GM12878 (cell line): Measurements from ENCODE around the gene CHKA. TPM values are rescaled to one million over a fixed set of nuclear protein-coding genes. Genes with fewer than 3 reads are reported as not detected.

Source experiments
- ATAC-seq: fragments of 200-7000 bp; cut with Tn5 transposase; 3 replicates; pipeline ENCODE4 v1.9.1; 2020; ENCODE audit warnings: mild to moderate bottlenecking, moderate library complexity
- BruUV-seq: library from RNA; stranded (reverse); fragments of 400-500 nt; replicated peaks from 2 replicates; lab custom pipeline; 2021; lab: Mats Ljungman, UMichigan
- CTCF ChIA-PET: fragments of 300-600 bp; sonication (Branson Sonifier 250); formaldehyde crosslinking; extraction: SDS; loops from one replicate; lab custom pipeline; 2021; ENCODE audit warnings: inconsistent platforms; lab: Yijun Ruan, JAX
- POLR2A ChIA-PET: fragments of 350-600 bp; formaldehyde crosslinking; extraction: SDS; loops from one replicate; lab custom pipeline; 2021; ENCODE audit warnings: inconsistent platforms; lab: Charles Lee
- RAD21 ChIA-PET: fragments of 300-600 bp; sonication (Branson Sonifier 250); formaldehyde crosslinking; loops from one replicate; lab custom pipeline; 2023; ENCODE audit warnings: antibody characterized with exemption; ENCODE audit not compliant: unreplicated experiment; lab: Charles Lee
- SMC1A ChIA-PET: fragments of 300-600 bp; sonication (Branson Sonifier 250); formaldehyde crosslinking; loops from one replicate; lab custom pipeline; 2023; ENCODE audit not compliant: unreplicated experiment, uncharacterized antibody; lab: Charles Lee
- DNase-seq: peaks from one replicate; pipeline ENCODE4 v3.0.0-alpha.2; 2011; ENCODE audit warnings: low read depth, low spot score
- FAIRE-seq: peaks from 3 replicates; lab custom pipeline; 2011; peaks lifted over from hg19 to GRCh38; lab: Jason Lieb, UNC
- H2AFZ ChIP-seq: 2 replicates; pipeline ENCODE4 v1.6.0; 2011; ENCODE audit warnings: low read depth, low read length, control low read depth; ENCODE audit not compliant: control insufficient read depth
- H3K27ac ChIP-seq: 2 replicates; pipeline ENCODE4 v1.5.1; 2011; ENCODE audit warnings: control low read depth; ENCODE audit not compliant: control insufficient read depth, insufficient read depth
- H3K27me3 ChIP-seq, 2 experiments: replicated peaks in 1 of 2; 2 replicates each; pipeline versions ENCODE4 v1.6.0 to v1.6.1; 2011; ENCODE audit warnings: low read length in 1 of 2; ENCODE audit not compliant: control insufficient read depth in 2 of 2, insufficient read depth in 2 of 2
- H3K36me3 ChIP-seq, 2 experiments: 2 replicates each; pipeline ENCODE4 v1.5.1; 2011; ENCODE audit warnings: low read length in 1 of 2; ENCODE audit not compliant: control insufficient read depth in 2 of 2, insufficient read depth in 2 of 2
- H3K4me1 ChIP-seq: 2 replicates; pipeline ENCODE4 v1.6.1; 2011; ENCODE audit warnings: mild to moderate bottlenecking, low read length, moderate library complexity, mixed read lengths; ENCODE audit not compliant: control insufficient read depth, insufficient read depth
- H3K4me2 ChIP-seq: 2 replicates; pipeline ENCODE4 v1.6.0; 2011; ENCODE audit warnings: control low read depth; ENCODE audit not compliant: control insufficient read depth, insufficient read depth
- H3K4me3 ChIP-seq: fragments of 200-600 bp; sonication (generic); 2 replicates; pipeline ENCODE4 v1.5.1; 2016
- H3K79me2 ChIP-seq: 2 replicates; pipeline ENCODE4 v1.6.0; 2011; ENCODE audit warnings: low read length; ENCODE audit not compliant: control insufficient read depth, insufficient read depth
- H3K9ac ChIP-seq: 2 replicates; pipeline ENCODE4 v1.8.0; 2011; ENCODE audit warnings: low read length, control low read depth, mixed read lengths; ENCODE audit not compliant: control insufficient read depth, insufficient read depth
- H3K9me3 ChIP-seq: replicated peaks from 3 replicates; pipeline ENCODE4 v1.5.1; 2011; ENCODE audit warnings: mild to moderate bottlenecking, low read length; ENCODE audit not compliant: control insufficient read depth, insufficient read depth
- H4K20me1 ChIP-seq: 2 replicates; pipeline ENCODE4 v1.6.0; 2011; ENCODE audit not compliant: control insufficient read depth, insufficient read depth
- BRCA1 ChIP-seq: IDR thresholded peaks from 2 replicates; pipeline ENCODE4 v1.6.1; 2011; ENCODE audit warnings: low read depth, low read length, improper control_type of control experiment
- CEBPB ChIP-seq, 2 experiments: fragments of 150-350 bp in 1 of 2; IDR thresholded peaks; 2 replicates each; pipeline ENCODE4 v1.6.1; 2012 to 2014; ENCODE audit warnings: low read depth in 2 of 2, low read length in 2 of 2, borderline replicate concordance in 1 of 2, inconsistent platforms in 1 of 2
- FOS ChIP-seq: IDR thresholded peaks from 3 replicates; pipeline ENCODE4 v1.6.1; 2011; ENCODE audit warnings: borderline replicate concordance; ENCODE audit not compliant: insufficient read length; ENCODE audit errors: extremely low read depth
- IRF5 ChIP-seq: fragments of 450-650 bp; IDR thresholded peaks from 2 replicates; pipeline ENCODE4 v1.6.1; 2017; ENCODE audit warnings: borderline replicate concordance
- MAX ChIP-seq: IDR thresholded peaks from 2 replicates; pipeline ENCODE4 v1.6.1; 2012; ENCODE audit warnings: low read depth, low read length, improper control_type of control experiment
- NFXL1 ChIP-seq: fragments of 450-650 bp; IDR thresholded peaks from 2 replicates; pipeline ENCODE4 v1.6.1; 2017; ENCODE audit warnings: antibody characterized with exemption, mild to moderate bottlenecking, borderline replicate concordance
- NFYA ChIP-seq: IDR thresholded peaks from 2 replicates; pipeline ENCODE4 v1.6.1; 2011; ENCODE audit warnings: low read depth, mild to moderate bottlenecking, low read length, improper control_type of control experiment, borderline replicate concordance
- ZNF24 ChIP-seq: fragments of 450-650 bp; IDR thresholded peaks from 2 replicates; pipeline ENCODE4 v1.6.1; 2017; ENCODE audit warnings: antibody characterized with exemption, mild to moderate bottlenecking
- ZNF274 ChIP-seq: IDR thresholded peaks from one replicate; pipeline ENCODE4 v1.8.0; 2011; ENCODE audit not compliant: insufficient read length, insufficient read depth
- ZZZ3 ChIP-seq: IDR thresholded peaks from 2 replicates; pipeline ENCODE4 v1.6.1; 2011; ENCODE audit warnings: low read depth; ENCODE audit not compliant: control insufficient read depth, insufficient read length
- WGBS: methylation state at CpG from one replicate; pipeline ENCODE4 v1.1.6; 2016; ENCODE audit warnings: low lambda C conversion rate; ENCODE audit not compliant: insufficient replicate concordance, insufficient coverage; ENCODE audit errors: missing lambda C conversion rate; 5-methylcytosine and 5-hydroxymethylcytosine counted together
- in situ Hi-C: fragments of 300-500 bp; cut with MboI; formaldehyde crosslinking; loops from 9 replicates; pipeline ENCODE4 v1.14.3; 2018; ENCODE audit warnings: mixed read lengths
- intact Hi-C: fragments of 100-400 bp; cut with micrococcal nuclease; formaldehyde crosslinking; loops from one replicate; pipeline ENCODE4 v1.14.2; 2022; ENCODE audit not compliant: unreplicated experiment
- polyA plus RNA-seq, 11 experiments: library from polyadenylated mRNA; depleted of rRNA in 4 of 11; unstranded in 6 of 11; stranded (reverse) in 5 of 11; fragments of >200 nt; fragmentation: Nextera tagmentation in 4 of 11; fragmentation: Illumina TruSeq in 1 of 11; extraction: Ambion mirVana in 4 of 11; extraction: Trizol in 1 of 11; gene quantifications; 1 replicate in 1 of 11; 2 replicates in 10 of 11; pipeline versions ENCODE4 v1.2.1 to v1.2.3, GENCODE V29; 2011 to 2016; ENCODE audit warnings: inconsistent platforms in 2 of 11, missing spikeins in 2 of 11, low read depth in 1 of 11
- total RNA-seq, 4 experiments: library from RNA; depleted of rRNA in 3 of 4; stranded (reverse); fragments of >200 nt in 3 of 4; fragmentation: Illumina TruSeq in 1 of 4; extraction: Trizol in 1 of 4; gene quantifications; 2 replicates each; pipeline versions ENCODE4 v1.2.1 to v1.2.3, GENCODE V29; 2013 to 2021
- TF ChIP-seq, protein P1 (sequence below): fragments of 150-350 bp; IDR thresholded peaks from 2 replicates; pipeline ENCODE4 v1.6.1; 2016; ENCODE audit warnings: low read depth, low read length
- TF ChIP-seq, protein P2 (sequence below), 3 experiments: IDR thresholded peaks in 2 of 3; conservative IDR thresholded peaks in 1 of 3; 2 replicates each; pipeline ENCODE4 v1.5.1; 2011; ENCODE audit warnings: low read depth in 3 of 3, low read length in 3 of 3, mild to moderate bottlenecking in 3 of 3, control low read depth in 2 of 3, moderate library complexity in 2 of 3, inconsistent platforms in 1 of 3, mixed read lengths in 1 of 3; ENCODE audit not compliant: control insufficient read depth in 2 of 3, insufficient read depth in 1 of 3; ENCODE audit errors: extremely low read depth in 1 of 3

The CHKA gene
- total and polyA plus RNA-seq, 10 of the 15 experiments (the other 5 are each of a cell fraction or from before 2014, with no cell fraction given): 5.2 to 29.2 (median 21.2) TPM

- TF ChIP-seq, protein P1, sequence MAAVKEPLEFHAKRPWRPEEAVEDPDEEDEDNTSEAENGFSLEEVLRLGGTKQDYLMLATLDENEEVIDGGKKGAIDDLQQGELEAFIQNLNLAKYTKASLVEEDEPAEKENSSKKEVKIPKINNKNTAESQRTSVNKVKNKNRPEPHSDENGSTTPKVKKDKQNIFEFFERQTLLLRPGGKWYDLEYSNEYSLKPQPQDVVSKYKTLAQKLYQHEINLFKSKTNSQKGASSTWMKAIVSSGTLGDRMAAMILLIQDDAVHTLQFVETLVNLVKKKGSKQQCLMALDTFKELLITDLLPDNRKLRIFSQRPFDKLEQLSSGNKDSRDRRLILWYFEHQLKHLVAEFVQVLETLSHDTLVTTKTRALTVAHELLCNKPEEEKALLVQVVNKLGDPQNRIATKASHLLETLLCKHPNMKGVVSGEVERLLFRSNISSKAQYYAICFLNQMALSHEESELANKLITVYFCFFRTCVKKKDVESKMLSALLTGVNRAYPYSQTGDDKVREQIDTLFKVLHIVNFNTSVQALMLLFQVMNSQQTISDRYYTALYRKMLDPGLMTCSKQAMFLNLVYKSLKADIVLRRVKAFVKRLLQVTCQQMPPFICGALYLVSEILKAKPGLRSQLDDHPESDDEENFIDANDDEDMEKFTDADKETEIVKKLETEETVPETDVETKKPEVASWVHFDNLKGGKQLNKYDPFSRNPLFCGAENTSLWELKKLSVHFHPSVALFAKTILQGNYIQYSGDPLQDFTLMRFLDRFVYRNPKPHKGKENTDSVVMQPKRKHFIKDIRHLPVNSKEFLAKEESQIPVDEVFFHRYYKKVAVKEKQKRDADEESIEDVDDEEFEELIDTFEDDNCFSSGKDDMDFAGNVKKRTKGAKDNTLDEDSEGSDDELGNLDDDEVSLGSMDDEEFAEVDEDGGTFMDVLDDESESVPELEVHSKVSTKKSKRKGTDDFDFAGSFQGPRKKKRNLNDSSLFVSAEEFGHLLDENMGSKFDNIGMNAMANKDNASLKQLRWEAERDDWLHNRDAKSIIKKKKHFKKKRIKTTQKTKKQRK: no peak
- no peak for TF ChIP-seq ZNF274
- no peak for TF ChIP-seq NFYA
Measured at GRCh38 chr11:68116974-68117373, 4.2 kb downstream of the CHKA start (continued).

- ChIA-PET CTCF (interaction anchor here (0.6 to 1.9 kb wide), 5 partner anchors 14 to 93 kb away, joined by 3 to 8 read pairs (median 4); no protein-coding TSS in a partner anchor), RAD21 (interaction anchor here (0.8 to 3.7 kb wide), 2 partner anchors 17 to 93 kb away, joined by 3 to 28 read pairs; no protein-coding TSS in a partner anchor), POLR2A (interaction anchor here (1.6 to 5.0 kb wide), 2 partner anchors 10 to 18 kb away, joined by 6 to 34 read pairs; no protein-coding TSS in a partner anchor), SMC1A (interaction anchor here (1.1 to 4.0 kb wide), 5 partner anchors 14 to 98 kb away, joined by 3 to 40 read pairs (median 3); no protein-coding TSS in a partner anchor)
- Histone ChIP-seq H3K4me1 (peaks cover 8% of the 10 kb centered on the region; the same call in 1 of the 2 replicates), H3K4me2 (peak overlapping the region; percentile 34), H3K4me3 (no peak overlapping the region), H3K9me3 (no peaks in the 10 kb centered on the region), H4K20me1 (no peaks in the 10 kb centered on the region), H2AFZ (no peak overlapping the region), H3K27ac (no peak overlapping the region), H3K9ac (no peak overlapping the region), H3K36me3 (peaks cover 0 to 5% of the 10 kb centered on the region in 2 experiments; a peak in 2 of 4 replicates), H3K27me3 (no peaks in the 10 kb centered on the region), H3K79me2 (peaks cover 70% of the 10 kb centered on the region)
- no peak for FAIRE-seq
- no peak for DNase-seq
- BruUV-seq: no TSS peak
- no peak for TF ChIP-seq ZNF24
- no peak for TF ChIP-seq ZZZ3
- TF ChIP-seq NFXL1: no peak
- TF ChIP-seq, protein P2, sequence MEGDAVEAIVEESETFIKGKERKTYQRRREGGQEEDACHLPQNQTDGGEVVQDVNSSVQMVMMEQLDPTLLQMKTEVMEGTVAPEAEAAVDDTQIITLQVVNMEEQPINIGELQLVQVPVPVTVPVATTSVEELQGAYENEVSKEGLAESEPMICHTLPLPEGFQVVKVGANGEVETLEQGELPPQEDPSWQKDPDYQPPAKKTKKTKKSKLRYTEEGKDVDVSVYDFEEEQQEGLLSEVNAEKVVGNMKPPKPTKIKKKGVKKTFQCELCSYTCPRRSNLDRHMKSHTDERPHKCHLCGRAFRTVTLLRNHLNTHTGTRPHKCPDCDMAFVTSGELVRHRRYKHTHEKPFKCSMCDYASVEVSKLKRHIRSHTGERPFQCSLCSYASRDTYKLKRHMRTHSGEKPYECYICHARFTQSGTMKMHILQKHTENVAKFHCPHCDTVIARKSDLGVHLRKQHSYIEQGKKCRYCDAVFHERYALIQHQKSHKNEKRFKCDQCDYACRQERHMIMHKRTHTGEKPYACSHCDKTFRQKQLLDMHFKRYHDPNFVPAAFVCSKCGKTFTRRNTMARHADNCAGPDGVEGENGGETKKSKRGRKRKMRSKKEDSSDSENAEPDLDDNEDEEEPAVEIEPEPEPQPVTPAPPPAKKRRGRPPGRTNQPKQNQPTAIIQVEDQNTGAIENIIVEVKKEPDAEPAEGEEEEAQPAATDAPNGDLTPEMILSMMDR (IDR thresholded peaks at IDR 0.05 in 2 of 3, conservative IDR thresholded peaks at IDR 0.05 in 1 of 3; ENCODE audit: control insufficient read depth in 2 of 3, extremely low read depth in 1 of 3, insufficient read depth in 1 of 3, low read depth in 3 of 3, low read length in 3 of 3): no peak
- no peak for TF ChIP-seq MAX
- TF ChIP-seq BRCA1: no peak
- no peak for TF ChIP-seq FOS
- TF ChIP-seq IRF5: no peak
- no peak for TF ChIP-seq CEBPB (IDR thresholded peaks at IDR 0.05; ENCODE audit: borderline replicate concordance in 1 of 2, low read depth in 2 of 2, low read length in 2 of 2)
- intact Hi-C loops: loop anchor here (5.0 kb wide), 1 partner anchor 84 kb away; the partner anchor contains the start of gene NDUFS8
- WGBS: 92% methylated on average over 7 of the region's 7 CpGs
- no peak for ATAC-seq
- in situ Hi-C loops: no loop called here
Measured at GRCh38 chr11:68116126-68116525, 5.1 kb downstream of the CHKA start.
